Pancreas (tissue), 10 donors: ENCODE measurements around the gene DAPK2. TPM values are rescaled to one million over a fixed set of nuclear protein-coding genes. Genes with fewer than 3 reads are reported as not detected.

Experiments
- ATAC-seq, 4 donors: fragments of 200-7000 bp; cut with Tn5 transposase; one replicate each; pipeline versions ENCODE4 v1.8.0 to v1.9.1; 2020; ENCODE audit warnings: mild to moderate bottlenecking in 4 of 4, moderate library complexity in 4 of 4
- DNase-seq, 6 donors: peaks; one replicate each; pipeline ENCODE4 v3.0.0-alpha.2; 2020
- FAIRE-seq: peaks from 2 replicates; lab custom pipeline; 2012; peaks lifted over from hg19 to GRCh38; lab: Jason Lieb, UNC
- H3K27ac ChIP-seq, 4 donors: fragments of 200-600 bp; sonication (generic); 1 replicate in 3 of 4; 2 replicates in 1 of 4; pipeline versions ENCODE4 v1.5.0 to v1.8.0; 2020
- H3K27me3 ChIP-seq, 4 donors: fragments of 200-600 bp; one replicate each; pipeline ENCODE4 v1.8.0; 2021
- H3K36me3 ChIP-seq, 3 donors: fragments of 200-600 bp; sonication (generic) in 1 of 3; one replicate each; pipeline versions ENCODE4 v1.5.0 to v1.8.0; 2020 to 2021
- H3K4me1 ChIP-seq, 3 donors: fragments of 200-600 bp; one replicate each; pipeline ENCODE4 v1.8.0; 2021
- H3K4me3 ChIP-seq, 4 donors: fragments of 200-600 bp; sonication (generic) in 2 of 4; one replicate each; pipeline versions ENCODE4 v1.5.0 to v1.8.0; 2020 to 2021
- H3K9me3 ChIP-seq, 4 donors: fragments of 200-600 bp; one replicate each; pipeline ENCODE4 v1.8.0; 2021
- CTCF ChIP-seq, 4 donors: fragments of 200-600 bp; sonication (generic) in 3 of 4; IDR thresholded peaks; one replicate each; pipeline versions ENCODE4 v1.5.0 to v1.8.0; 2021; ENCODE audit warnings: antibody characterized with exemption in 4 of 4
- WGBS, 2 donors: extraction: QIAGEN DNeasy Blood & Tissue Kit; methylation state at CpG; one replicate each; pipeline ENCODE4 v1.1.7; 2013; 5-methylcytosine and 5-hydroxymethylcytosine counted together
- intact Hi-C, 3 donors: fragments of 100-400 bp; cut with DNase I; formaldehyde crosslinking; loops; one replicate each; pipeline versions ENCODE4 v1.11.1 to v1.14.2; 2022
- polyA plus RNA-seq, 2 donors: library from polyadenylated mRNA; stranded (reverse); fragments of 200-250 nt; gene quantifications; one replicate each; pipeline ENCODE4 v1.2.3, GENCODE V29; 2013
- total RNA-seq, 6 donors: library from RNA; stranded (reverse); fragmentation: NEBNext Ultra II Directional in 4 of 6; extraction: Animal tissue kit (Norgen Biotek cat#: 25700) in 4 of 6; gene quantifications; one replicate each; pipeline versions ENCODE4 v1.2.1 to v1.2.4, GENCODE V29; 2021 to 2023
- donor health status: healthy with polysubstance abuse.
- donor health status: DM: no; HTN: no; CAD: no; lungs with moderate emphysema.
- donor health status: DM: no; HTN: no; CAD: no.
- donor health status: control.
- donor health status: control.
- donor health status: Bipolar disorder and iron deficiency.
- donor health status: DM: yes; HTN: yes; CAD: no.
- donor health status: DM: no; HTN: no; CAD: no.
- donor health status: DM: no; HTN: no; CAD: no.
- donor health status: DM: yes; HTN: yes; CAD: no.

DAPK2 gene
- total and polyA plus RNA-seq, 8 donors, result 2.1 to 8.0 (median 5.4) TPM

GRCh38 chr15:64003182-64003581 lies 43.1 kb downstream of the DAPK2 start:
- Histone ChIP-seq H3K27ac (no peak overlapping the region), H3K9me3 (no peaks in the 10 kb centered on the region), H3K4me3 (no peak overlapping the region), H3K27me3 (no peaks in the 10 kb centered on the region), H3K4me1 (peaks cover 0 to 22% (median 3%) of the 10 kb centered on the region in 3 donors), H3K36me3 (no peaks in the 10 kb centered on the region)
- no peak for FAIRE-seq
- WGBS, 2 donors, result 83 to 89% methylated on average over 4 of the region's 4 CpGs
- no peak for DNase-seq
- no peak for ATAC-seq
- intact Hi-C loops, result no loop called here
- TF ChIP-seq CTCF (IDR thresholded peaks at IDR 0.05), result no peak

- no peak overlapping the region for H3K4me3 ChIP-seq
- TF ChIP-seq CTCF (IDR thresholded peaks at IDR 0.05), result no peak
- H3K27ac ChIP-seq, result no peak overlapping the region
- ATAC-seq (no peak), FAIRE-seq (no peak), DNase-seq (no peak)
- no peaks in the 10 kb centered on the region for H3K27me3 ChIP-seq
- no peaks in the 10 kb centered on the region for H3K36me3 ChIP-seq
- no peaks in the 10 kb centered on the region for H3K9me3 ChIP-seq
- peaks cover 0 to 22% (median 3%) of the 10 kb centered on the region in 3 donors for H3K4me1 ChIP-seq
- WGBS, 2 donors, result 69 to 90% methylated on average over 5 of the region's 5 CpGs
- intact Hi-C loops, result no loop called here
These were observed 45.1 kb downstream of the DAPK2 start for GRCh38 chr15:64001148-64001547.

- intact Hi-C loops, result no loop called here
- no peak overlapping the region for H3K4me3 ChIP-seq
- ATAC-seq (no peak), DNase-seq (no peak), FAIRE-seq (no peak)
- no peak for TF ChIP-seq CTCF (IDR thresholded peaks at IDR 0.05)
- WGBS, 2 donors, result 77 to 80% methylated on average over 4 of the region's 4 CpGs
- H3K36me3 ChIP-seq, result no peaks in the 10 kb centered on the region
- peaks cover 0 to 26% (median 3%) of the 10 kb centered on the region in 3 donors for H3K4me1 ChIP-seq
- no peak overlapping the region for H3K27ac ChIP-seq
- H3K9me3 ChIP-seq, result no peaks in the 10 kb centered on the region
- H3K27me3 ChIP-seq, result no peaks in the 10 kb centered on the region
These were observed 45.9 kb downstream of the DAPK2 start for GRCh38 chr15:64000183-64000951.

- H3K4me1 ChIP-seq, result peaks cover 0 to 18% (median 0%) of the 10 kb centered on the region in 3 donors
- no peak for TF ChIP-seq CTCF (IDR thresholded peaks at IDR 0.05)
- no peak for DNase-seq
- FAIRE-seq, result no peak
- intact Hi-C loops, result no loop called here
- H3K27me3 ChIP-seq, result no peaks in the 10 kb centered on the region
- no peak overlapping the region for H3K4me3 ChIP-seq
- ATAC-seq, result peak in 3 of 4 donors; percentile 25 to 42 (median 33)
- 23 to 65% methylated on average over 3 of the region's 3 CpGs for WGBS, 2 donors
- no peaks in the 10 kb centered on the region for H3K36me3 ChIP-seq
- no peaks in the 10 kb centered on the region for H3K9me3 ChIP-seq
- no peak overlapping the region for H3K27ac ChIP-seq
These were observed 47.1 kb downstream of the DAPK2 start for GRCh38 chr15:63999177-63999576.

- intact Hi-C loops, result no loop called here
- no peak for DNase-seq
- Histone ChIP-seq H3K4me3 (no peak overlapping the region), H3K27ac (no peak overlapping the region), H3K36me3 (no peaks in the 10 kb centered on the region), H3K9me3 (no peaks in the 10 kb centered on the region), H3K4me1 (peaks cover 0 to 15% (median 0%) of the 10 kb centered on the region in 3 donors), H3K27me3 (no peaks in the 10 kb centered on the region)
- ATAC-seq, result peak in 2 of 4 donors; percentile 56 to 75
- WGBS, 2 donors, result 63 to 69% methylated on average over 8 of the region's 8 CpGs
- TF ChIP-seq CTCF (IDR thresholded peaks at IDR 0.05), result no peak
- FAIRE-seq, result no peak
These were observed 47.8 kb downstream of the DAPK2 start for GRCh38 chr15:63998489-63998888.
